Caco-2 (cell line): ENCODE data around the gene TCTN1. TPM values are rescaled to one million over a fixed set of nuclear protein-coding genes. Genes with fewer than 3 reads are reported as not detected.
A peak's percentile ranks its signal among the peaks of the same experiment; 100 is the strongest.

Source experiments
- BruUV-seq: library from RNA; stranded (reverse); fragments of 400-500 nt; replicated peaks from 2 replicates; lab custom pipeline; 2021; lab: Mats Ljungman, UMichigan
- CTCF ChIA-PET: fragments of 300-600 bp; sonication (Branson Sonifier 250); formaldehyde crosslinking; loops from one replicate; lab custom pipeline; 2022; ENCODE audit warnings: antibody characterized with exemption; lab: Charles Lee
- POLR2A ChIA-PET: fragments of 300-600 bp; sonication (Branson Sonifier 250); formaldehyde crosslinking; loops from one replicate; lab custom pipeline; 2022; ENCODE audit warnings: antibody characterized with exemption; lab: Charles Lee
- DNase-seq, 2 experiments: peaks; one replicate each; pipeline versions ENCODE4 v3.0.0 to v3.0.0-alpha.2; 2020 to 2022
- H3K27me3 ChIP-seq: replicated peaks from 2 replicates; pipeline ENCODE4 v1.6.0; 2011; ENCODE audit warnings: low read length; ENCODE audit not compliant: control insufficient read depth, insufficient read depth
- H3K36me3 ChIP-seq: 2 replicates; pipeline ENCODE4 v1.5.1; 2011; ENCODE audit warnings: low read length; ENCODE audit not compliant: control insufficient read depth, insufficient read depth
- H3K4me1 ChIP-seq: fragments of 250-450 bp; sonication (Bioruptor Pico); 2 replicates; pipeline ENCODE4 v1.5.1; 2020; ENCODE audit warnings: mild to moderate bottlenecking
- H3K4me3 ChIP-seq: 2 replicates; pipeline ENCODE4 v1.5.1; 2011; ENCODE audit warnings: low read depth, mild to moderate bottlenecking, control low read depth, low read length
- H3K9me3 ChIP-seq: fragments of 250-450 bp; sonication (Bioruptor Pico); 2 replicates; pipeline ENCODE4 v1.5.1; 2020; ENCODE audit warnings: mild to moderate bottlenecking, moderate library complexity
- H3K27ac Mint-ChIP-seq: one replicate; pipeline ENCODE4 v1.8.0; 2022; ENCODE audit warnings: mixed read lengths; ENCODE audit not compliant: unreplicated experiment
- H3K27me3 Mint-ChIP-seq: one replicate; pipeline ENCODE4 v1.8.0; 2022; ENCODE audit warnings: mixed read lengths; ENCODE audit not compliant: insufficient read depth, unreplicated experiment
- H3K36me3 Mint-ChIP-seq: one replicate; pipeline ENCODE4 v1.8.0; 2022; ENCODE audit warnings: mild to moderate bottlenecking, mixed read lengths; ENCODE audit not compliant: insufficient read depth, unreplicated experiment
- H3K4me1 Mint-ChIP-seq: one replicate; pipeline ENCODE4 v1.8.0; 2022; ENCODE audit warnings: low read depth, mixed read lengths; ENCODE audit not compliant: unreplicated experiment
- H3K4me3 Mint-ChIP-seq: one replicate; pipeline ENCODE4 v1.8.0; 2022; ENCODE audit warnings: mild to moderate bottlenecking, moderate library complexity, mixed read lengths; ENCODE audit not compliant: unreplicated experiment
- H3K9me3 Mint-ChIP-seq: one replicate; pipeline ENCODE4 v1.8.0; 2022; ENCODE audit warnings: mixed read lengths; ENCODE audit not compliant: unreplicated experiment
- intact Hi-C: fragments of 100-400 bp; cut with micrococcal nuclease; formaldehyde crosslinking; loops from one replicate; pipeline ENCODE4 v1.10.0; 2022; ENCODE audit not compliant: unreplicated experiment
- total RNA-seq: library from RNA; stranded (reverse); gene quantifications from 2 replicates; pipeline ENCODE4 v1.2.3, GENCODE V29; 2022
- TF ChIP-seq, protein P1 (sequence below), 2 experiments: fragments of 200-600 bp in 1 of 2; IDR thresholded peaks; 1 replicate in 1 of 2; 2 replicates in 1 of 2; pipeline versions ENCODE4 v1.5.1 to v1.8.0; 2011 to 2022; ENCODE audit warnings: antibody characterized with exemption in 1 of 2, control low read depth in 1 of 2, inconsistent platforms in 1 of 2, low read depth in 1 of 2, low read length in 1 of 2, mild to moderate bottlenecking in 1 of 2, moderate library complexity in 1 of 2; ENCODE audit not compliant: insufficient read depth in 1 of 2, severe bottlenecking in 1 of 2, unreplicated experiment in 1 of 2

The TCTN1 gene
- total RNA-seq, 1 experiment from 2014 or later, result 13.8 TPM

DNA sequence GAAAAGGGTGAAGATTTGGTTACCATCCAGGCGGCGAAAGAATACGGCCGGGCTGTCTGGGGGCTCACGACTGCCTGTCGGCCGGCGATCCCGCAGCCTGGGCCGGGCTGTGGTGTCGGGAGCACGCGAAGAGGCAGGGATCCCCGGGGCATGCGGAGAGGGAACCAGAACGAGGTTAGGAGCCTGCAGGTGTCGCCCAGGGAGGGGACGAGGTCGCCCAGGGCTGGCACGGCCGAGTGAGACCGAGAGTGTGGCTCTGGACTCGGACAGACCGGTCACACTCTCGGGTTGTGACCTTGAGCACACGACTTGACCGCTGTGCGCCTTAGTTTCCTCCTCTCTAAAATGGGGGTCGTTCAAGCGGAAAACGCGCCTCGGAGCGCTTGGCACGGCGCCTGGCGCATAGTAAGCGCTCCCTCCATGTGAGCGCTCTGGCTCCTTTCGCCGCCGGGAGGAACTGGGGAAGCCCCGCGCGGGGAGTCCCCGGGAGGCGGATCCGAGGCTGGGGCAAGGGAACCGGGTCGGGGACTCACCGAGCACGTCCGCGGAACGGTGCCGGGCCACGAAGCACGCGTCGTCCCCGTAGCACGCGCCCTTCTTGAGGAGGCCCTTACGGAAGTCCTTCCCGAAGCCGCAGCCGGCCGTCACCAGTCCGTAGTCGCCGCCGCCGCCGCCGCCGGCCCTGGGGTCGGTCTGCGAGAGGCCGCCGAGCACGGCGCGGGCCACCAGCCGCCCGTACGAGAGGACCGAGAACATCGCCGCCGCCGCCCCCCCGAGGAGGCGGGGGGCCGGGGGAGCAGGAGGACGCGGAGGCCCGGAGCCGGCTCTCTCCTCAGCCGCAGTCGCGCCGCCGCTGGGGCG is 31.4 kb upstream of the TCTN1 start:
- Mint-ChIP-seq H3K9me3 (no peaks in the 10 kb centered on the region), H3K36me3 (peaks cover 6% of the 10 kb centered on the region), H3K4me1 (peaks cover 19% of the 10 kb centered on the region), H3K4me3 (peak overlapping the region; percentile 92), H3K27me3 (no peaks in the 10 kb centered on the region), H3K27ac (peak overlapping the region; percentile 85)
- TF ChIP-seq, protein P1, sequence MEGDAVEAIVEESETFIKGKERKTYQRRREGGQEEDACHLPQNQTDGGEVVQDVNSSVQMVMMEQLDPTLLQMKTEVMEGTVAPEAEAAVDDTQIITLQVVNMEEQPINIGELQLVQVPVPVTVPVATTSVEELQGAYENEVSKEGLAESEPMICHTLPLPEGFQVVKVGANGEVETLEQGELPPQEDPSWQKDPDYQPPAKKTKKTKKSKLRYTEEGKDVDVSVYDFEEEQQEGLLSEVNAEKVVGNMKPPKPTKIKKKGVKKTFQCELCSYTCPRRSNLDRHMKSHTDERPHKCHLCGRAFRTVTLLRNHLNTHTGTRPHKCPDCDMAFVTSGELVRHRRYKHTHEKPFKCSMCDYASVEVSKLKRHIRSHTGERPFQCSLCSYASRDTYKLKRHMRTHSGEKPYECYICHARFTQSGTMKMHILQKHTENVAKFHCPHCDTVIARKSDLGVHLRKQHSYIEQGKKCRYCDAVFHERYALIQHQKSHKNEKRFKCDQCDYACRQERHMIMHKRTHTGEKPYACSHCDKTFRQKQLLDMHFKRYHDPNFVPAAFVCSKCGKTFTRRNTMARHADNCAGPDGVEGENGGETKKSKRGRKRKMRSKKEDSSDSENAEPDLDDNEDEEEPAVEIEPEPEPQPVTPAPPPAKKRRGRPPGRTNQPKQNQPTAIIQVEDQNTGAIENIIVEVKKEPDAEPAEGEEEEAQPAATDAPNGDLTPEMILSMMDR (IDR thresholded peaks at IDR 0.05; ENCODE audit: insufficient read depth in 1 of 2, low read depth in 1 of 2, low read length in 1 of 2, severe bottlenecking in 1 of 2, unreplicated experiment in 1 of 2), result no peak
- no TSS peak for BruUV-seq
- Histone ChIP-seq H3K9me3 (no peaks in the 10 kb centered on the region), H3K4me1 (peaks cover 31% of the 10 kb centered on the region), H3K27me3 (no peaks in the 10 kb centered on the region), H3K36me3 (no peaks in the 10 kb centered on the region), H3K4me3 (peak overlapping the region; percentile 96)
- POLR2A ChIA-PET, result no interaction called here
- CTCF ChIA-PET, result interaction anchor here (1.2 kb wide), 1 partner anchor 133 kb away, joined by 3 read pairs; the partner anchor contains the start of gene ARPC3
- intact Hi-C loops, result loop anchor here (2.0 kb wide), 1 partner anchor 18 kb away; no protein-coding TSS in a partner anchor
- peak; percentile 48 to 53 for DNase-seq

DNA sequence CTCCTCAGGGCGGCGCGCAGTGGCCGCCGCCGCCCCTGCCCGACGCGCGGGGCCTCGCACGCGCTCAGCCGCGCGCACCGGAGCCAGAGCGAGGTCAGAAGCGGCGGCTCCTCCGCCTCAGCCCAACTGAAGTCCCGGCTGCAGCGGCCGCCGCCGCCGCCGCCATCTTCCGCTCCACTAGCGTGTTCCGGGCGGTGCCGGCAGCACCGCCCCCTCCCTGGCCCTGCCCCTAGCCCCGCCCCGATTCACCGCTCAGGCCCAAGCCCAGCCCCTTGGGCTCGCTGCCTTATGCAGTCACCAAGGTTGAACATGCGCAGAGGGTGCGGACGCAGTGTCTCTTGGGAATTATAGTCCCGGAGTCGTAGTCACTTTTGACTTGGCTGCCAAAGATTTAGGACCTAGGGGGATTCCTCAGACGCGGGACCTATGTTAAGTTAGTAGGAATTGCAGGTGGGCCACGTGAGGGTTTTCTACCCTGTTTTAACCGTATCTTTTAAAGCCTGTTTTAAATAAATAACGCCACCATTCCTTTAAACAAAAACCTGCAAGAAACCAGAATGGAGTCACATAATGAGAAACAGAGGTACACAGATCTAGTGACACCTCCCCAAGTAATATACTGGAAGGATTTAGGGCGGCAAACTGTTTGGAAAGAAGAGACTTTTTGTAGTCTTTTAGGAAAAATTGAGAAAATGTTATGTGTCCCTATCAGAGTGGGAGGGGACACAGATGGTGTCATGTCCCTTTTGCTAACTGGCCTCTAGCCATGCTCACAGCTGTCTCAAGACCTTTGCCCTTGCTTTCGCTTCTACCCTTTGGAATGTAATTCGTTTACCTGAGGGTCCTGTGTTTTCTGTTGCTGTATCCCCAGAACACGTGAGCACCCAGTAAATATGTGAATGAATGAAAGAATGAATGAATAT is 30.5 kb upstream of the TCTN1 start, which contains the start of gene PPTC7:
TSS of gene PPTC7 (minus strand) at position 182 of the 923 bp plus-strand sequence. CDS start 287 bp downstream, outside the sequence.
- Mint-ChIP-seq H3K4me1 (peaks cover 10% of the 10 kb centered on the region), H3K27me3 (no peaks in the 10 kb centered on the region), H3K4me3 (peak within 1 kb of the TSS; percentile 92), H3K27ac (peak within 1 kb of the TSS; percentile 85), H3K36me3 (peaks cover 6% of the 10 kb centered on the region), H3K9me3 (no peaks in the 10 kb centered on the region)
- POLR2A ChIA-PET, result no interaction called here
- peak; percentile 95 for DNase-seq
- CTCF ChIA-PET, result no interaction called here
- H3K36me3 ChIP-seq, result no peaks in the 10 kb centered on the region
- H3K4me3 ChIP-seq, result peak within 1 kb of the TSS; percentile 96
- BruUV-seq, result no TSS peak
- no peaks in the 10 kb centered on the region for H3K9me3 ChIP-seq
- intact Hi-C loops, result loop anchor here (2.0 kb wide), 1 partner anchor 17 kb away; no protein-coding TSS in a partner anchor
- TF ChIP-seq, protein P1 (IDR thresholded peaks at IDR 0.05; ENCODE audit: insufficient read depth in 1 of 2, low read depth in 1 of 2, low read length in 1 of 2, severe bottlenecking in 1 of 2, unreplicated experiment in 1 of 2), result no peak
- H3K27me3 ChIP-seq, result no peaks in the 10 kb centered on the region
- H3K4me1 ChIP-seq, result peaks cover 22% of the 10 kb centered on the region
